Loucy (cell line): ENCODE data around the gene PAK1.

Experiments
- EZH2phosphoT487 ChIP-seq: fragments of 200-600 bp; IDR thresholded peaks from 2 replicates; pipeline ENCODE4 v1.6.1; 2018; ENCODE audit warnings: antibody characterized with exemption, mild to moderate bottlenecking, moderate library complexity, borderline replicate concordance
- TF ChIP-seq, protein P1 (sequence below): fragments of 200-600 bp; sonication (generic); conservative IDR thresholded peaks from 2 replicates; pipeline ENCODE4 v1.5.1; 2014; ENCODE audit warnings: mild to moderate bottlenecking, antibody characterized with exemption, low read length

DNA sequence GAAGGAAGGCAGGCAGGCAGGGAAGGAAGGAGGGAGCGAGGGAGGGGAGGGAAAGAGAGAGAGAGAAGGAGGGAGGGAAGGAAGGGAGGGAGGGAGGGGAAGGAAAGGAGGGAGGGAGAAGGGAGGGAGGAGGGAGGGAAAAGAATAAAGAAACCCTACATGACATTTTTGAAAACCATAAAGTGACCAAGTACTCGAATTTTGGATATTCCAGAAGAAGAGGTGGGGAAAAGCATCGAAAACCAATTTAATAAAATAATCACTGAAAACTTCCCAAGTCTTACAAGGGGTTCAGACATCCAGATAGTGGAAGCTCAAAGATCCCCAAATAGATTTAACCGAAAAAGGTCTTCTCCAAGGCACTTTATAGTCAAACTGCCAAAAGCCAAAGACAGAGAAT, 184.2 kb downstream of the PAK1 start:
- TF ChIP-seq, protein P1, sequence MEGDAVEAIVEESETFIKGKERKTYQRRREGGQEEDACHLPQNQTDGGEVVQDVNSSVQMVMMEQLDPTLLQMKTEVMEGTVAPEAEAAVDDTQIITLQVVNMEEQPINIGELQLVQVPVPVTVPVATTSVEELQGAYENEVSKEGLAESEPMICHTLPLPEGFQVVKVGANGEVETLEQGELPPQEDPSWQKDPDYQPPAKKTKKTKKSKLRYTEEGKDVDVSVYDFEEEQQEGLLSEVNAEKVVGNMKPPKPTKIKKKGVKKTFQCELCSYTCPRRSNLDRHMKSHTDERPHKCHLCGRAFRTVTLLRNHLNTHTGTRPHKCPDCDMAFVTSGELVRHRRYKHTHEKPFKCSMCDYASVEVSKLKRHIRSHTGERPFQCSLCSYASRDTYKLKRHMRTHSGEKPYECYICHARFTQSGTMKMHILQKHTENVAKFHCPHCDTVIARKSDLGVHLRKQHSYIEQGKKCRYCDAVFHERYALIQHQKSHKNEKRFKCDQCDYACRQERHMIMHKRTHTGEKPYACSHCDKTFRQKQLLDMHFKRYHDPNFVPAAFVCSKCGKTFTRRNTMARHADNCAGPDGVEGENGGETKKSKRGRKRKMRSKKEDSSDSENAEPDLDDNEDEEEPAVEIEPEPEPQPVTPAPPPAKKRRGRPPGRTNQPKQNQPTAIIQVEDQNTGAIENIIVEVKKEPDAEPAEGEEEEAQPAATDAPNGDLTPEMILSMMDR = no peak
- no peak for TF ChIP-seq EZH2phosphoT487
